GM03348 (cell line): ENCODE measurements around the gene GSG1L2.

Experiments
- DNase-seq: peaks from one replicate; pipeline ENCODE4 v3.0.0; 2012; ENCODE audit warnings: low spot score

GSG1L2 gene

GRCh38 chr17:9824797-9825338 lies 3.0 kb upstream of the GSG1L2 start:
- no peak for DNase-seq

GRCh38 chr17:9824094-9824493 lies 2.2 kb upstream of the GSG1L2 start:
- no peak for DNase-seq

- no peak for DNase-seq
These were observed 1.4 kb downstream of the GSG1L2 start for GRCh38 chr17:9820448-9820847.

- DNase-seq: no peak
These were observed 3.1 kb downstream of the GSG1L2 start for GRCh38 chr17:9818760-9819159.

- DNase-seq: peak; percentile 24
These were observed 4.8 kb downstream of the GSG1L2 start for GRCh38 chr17:9817086-9817485.

- no peak for DNase-seq
These were observed 5.4 kb downstream of the GSG1L2 start for GRCh38 chr17:9816472-9816871.

DNA sequence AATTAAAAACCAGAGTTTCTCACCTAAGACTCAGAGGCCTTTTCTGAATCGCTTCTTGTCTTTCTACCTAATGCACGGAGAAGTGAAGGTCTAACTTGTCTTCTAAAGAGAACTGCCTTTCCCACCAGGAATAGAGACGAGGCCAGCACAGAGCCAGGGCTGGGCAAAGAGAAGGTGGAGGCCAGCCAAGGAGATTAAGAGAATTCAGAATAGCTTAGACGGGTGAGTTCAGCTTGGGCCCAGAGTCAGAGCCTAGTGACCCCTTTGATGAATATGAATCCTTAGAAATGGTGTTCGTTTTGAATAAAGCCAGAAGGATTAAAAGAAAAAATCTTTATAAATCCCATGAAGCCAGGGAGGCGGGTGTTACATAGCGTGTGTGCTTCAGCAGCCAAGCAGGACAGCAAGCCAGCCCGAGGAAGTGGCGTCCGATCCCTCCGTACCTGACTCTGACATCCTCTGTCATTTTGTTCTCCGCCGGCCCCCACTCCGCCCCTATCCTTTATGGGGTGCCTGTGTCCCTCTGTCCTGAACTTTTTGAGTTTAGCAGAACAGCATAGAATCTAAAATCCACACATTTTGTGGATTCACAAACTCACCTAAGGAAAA lies 7.4 kb downstream of the GSG1L2 start:
- DNase-seq: no peak

DNA sequence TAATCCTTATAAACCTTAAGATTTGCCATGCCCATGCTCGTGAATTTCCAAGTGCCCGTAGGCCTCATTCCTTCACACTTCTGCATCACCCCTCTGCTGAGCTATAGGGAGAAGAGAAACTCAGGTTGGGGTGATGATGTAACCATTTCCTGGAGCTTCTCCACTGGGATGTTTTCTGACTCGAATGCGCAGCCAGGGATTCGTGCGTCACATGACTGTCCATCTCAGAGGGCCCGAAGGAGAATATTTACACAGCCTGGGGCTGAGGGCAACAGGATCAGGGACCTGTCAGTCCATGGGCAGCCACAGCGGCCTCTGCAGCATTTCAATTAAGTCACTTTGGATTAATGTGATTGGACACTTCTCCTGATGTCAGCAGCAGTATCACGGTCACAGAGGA lies 8.7 kb downstream of the GSG1L2 start:
- DNase-seq: no peak

- DNase-seq: no peak
These were observed 10.3 kb downstream of the GSG1L2 start for GRCh38 chr17:9811537-9811936.

DNA sequence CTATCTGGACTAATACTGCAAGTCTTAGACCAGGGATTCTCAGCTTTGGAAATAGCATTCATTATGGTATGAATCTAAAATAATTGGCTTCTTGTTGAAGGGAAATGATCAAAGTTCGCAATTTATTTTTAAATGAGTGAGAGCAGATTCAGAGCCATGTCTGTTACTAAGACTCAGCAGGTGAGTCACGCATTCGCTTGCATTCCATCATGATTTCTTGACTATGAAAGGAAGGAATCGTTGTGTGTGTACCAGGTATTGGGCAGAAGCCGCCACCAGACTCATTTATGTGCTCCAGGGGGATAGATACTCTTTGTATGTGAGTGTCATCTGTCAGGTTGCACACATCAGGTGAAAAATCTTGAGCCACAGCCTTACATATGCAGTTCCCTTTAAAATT lies 10.8 kb downstream of the GSG1L2 start:
- DNase-seq: no peak

- DNase-seq: no peak
These were observed 11.6 kb downstream of the GSG1L2 start for GRCh38 chr17:9810100-9810949.

- no peak for DNase-seq
These were observed 12.5 kb downstream of the GSG1L2 start for GRCh38 chr17:9809409-9809808.

DNA sequence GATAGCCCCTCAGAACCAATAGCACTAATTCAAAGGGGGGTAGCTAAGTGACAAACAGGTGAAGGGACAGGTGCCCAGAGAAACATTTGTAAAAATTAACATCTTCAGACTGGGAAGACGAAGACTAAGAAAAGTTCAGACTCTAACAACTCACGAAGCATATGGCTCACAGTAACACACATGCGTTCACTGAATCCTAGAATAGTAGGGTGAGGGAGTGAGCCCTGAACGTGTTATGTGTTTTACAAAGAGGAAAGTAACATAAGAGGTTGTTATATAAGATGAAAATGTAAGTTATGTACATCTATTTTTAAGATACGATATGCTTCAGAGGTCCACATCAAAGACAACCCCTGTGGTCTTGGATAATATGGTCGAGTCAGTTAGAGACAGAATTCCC lies 15.2 kb downstream of the GSG1L2 start:
- no peak for DNase-seq

DNA sequence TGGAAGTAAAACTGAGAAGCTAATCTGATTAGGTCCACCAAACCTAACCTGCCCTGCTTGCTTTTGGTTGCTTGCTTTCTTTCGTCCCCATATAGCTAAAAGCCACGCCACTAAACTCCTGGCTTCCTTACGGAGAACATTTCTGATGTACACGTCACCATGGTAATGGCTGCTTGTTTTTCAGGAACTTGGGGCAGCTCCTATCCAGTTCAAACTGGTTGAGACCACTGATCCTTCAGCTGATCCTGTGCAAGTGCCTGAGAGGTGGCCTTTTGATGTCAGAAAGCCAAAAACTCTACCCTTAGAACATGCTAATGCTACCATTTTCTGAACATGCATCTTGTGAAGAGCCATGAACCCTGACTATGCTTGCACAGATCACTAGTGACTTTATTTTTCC lies 16.1 kb downstream of the GSG1L2 start:
- no peak for DNase-seq

DNA sequence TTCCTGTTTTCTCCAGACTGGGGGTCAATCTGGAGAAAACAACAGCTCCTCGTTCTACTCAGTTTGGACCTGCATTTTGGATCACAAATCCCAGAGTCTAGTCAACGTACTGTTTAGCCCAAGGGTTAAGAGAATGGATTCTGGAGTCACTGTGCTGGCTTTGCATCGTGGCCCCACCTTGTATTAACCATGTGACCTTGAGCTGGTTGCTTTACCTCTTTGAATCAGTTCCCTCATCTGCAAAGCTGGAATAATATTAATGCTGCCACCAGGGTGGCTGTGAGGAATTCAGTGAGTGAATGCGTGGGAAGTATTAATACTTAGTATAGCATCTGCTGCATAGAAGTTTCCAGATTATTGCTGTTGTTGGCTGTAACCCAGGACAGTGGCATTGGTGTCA lies 19.2 kb downstream of the GSG1L2 start:
- DNase-seq: no peak

DNA sequence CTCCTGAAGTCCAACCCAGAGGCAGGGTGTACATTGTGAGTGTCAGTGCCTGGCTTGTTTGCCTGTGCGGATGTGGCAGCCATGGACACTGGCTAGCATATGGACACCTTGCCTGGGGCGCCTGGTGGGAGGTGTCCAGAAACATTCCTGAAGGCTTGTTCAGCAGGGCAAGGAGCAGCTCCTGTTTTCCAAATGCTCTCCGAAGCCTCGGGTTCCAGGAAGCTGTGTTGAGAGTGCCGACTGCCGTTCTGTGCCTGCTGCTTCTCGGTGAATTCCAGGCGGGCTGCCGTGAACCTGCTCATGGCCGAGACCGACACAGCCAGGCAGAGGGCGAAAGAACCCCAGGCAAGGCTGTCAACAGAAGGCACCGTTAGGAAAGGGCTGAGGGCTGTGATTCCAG lies 19.6 kb downstream of the GSG1L2 start:
- DNase-seq: peak; percentile 35

- DNase-seq: no peak
These were observed 20.4 kb downstream of the GSG1L2 start for GRCh38 chr17:9801505-9801904.

- DNase-seq: no peak
These were observed 23.2 kb downstream of the GSG1L2 start for GRCh38 chr17:9798724-9799123.

GRCh38 chr17:9798008-9798407 lies 23.9 kb downstream of the GSG1L2 start:
- DNase-seq: no peak

DNA sequence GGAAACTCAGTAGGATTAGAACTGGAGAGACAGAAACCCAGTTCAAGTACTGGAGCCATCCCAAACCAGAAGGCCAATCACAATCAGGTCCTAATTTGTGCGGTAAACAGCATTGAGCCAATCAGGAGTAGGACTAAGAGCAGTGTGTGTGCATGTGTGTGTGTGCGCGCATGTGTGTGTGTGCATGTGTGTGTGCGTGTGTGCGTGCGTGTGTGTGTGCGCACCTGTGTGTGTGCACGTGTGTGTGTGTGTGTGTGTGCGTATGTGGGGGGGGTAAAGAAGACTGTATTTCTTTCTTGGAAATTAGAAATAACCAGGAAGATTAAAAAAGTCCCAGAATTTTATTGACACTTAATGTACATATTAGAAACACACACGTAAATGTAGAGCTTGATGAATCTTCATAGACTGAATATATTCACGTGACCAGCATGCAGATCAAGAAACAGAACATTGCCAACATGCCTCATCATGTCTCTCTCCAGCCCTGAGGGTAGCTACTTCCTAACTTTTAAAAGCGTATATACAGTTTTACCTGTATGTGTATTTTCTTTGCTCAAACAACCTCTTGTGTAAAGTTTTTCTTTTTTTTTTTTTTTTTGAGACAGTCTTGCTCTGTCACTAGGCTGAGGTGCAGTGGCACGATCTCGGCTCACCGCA lies 29.6 kb downstream of the GSG1L2 start:
- DNase-seq: no peak

DNA sequence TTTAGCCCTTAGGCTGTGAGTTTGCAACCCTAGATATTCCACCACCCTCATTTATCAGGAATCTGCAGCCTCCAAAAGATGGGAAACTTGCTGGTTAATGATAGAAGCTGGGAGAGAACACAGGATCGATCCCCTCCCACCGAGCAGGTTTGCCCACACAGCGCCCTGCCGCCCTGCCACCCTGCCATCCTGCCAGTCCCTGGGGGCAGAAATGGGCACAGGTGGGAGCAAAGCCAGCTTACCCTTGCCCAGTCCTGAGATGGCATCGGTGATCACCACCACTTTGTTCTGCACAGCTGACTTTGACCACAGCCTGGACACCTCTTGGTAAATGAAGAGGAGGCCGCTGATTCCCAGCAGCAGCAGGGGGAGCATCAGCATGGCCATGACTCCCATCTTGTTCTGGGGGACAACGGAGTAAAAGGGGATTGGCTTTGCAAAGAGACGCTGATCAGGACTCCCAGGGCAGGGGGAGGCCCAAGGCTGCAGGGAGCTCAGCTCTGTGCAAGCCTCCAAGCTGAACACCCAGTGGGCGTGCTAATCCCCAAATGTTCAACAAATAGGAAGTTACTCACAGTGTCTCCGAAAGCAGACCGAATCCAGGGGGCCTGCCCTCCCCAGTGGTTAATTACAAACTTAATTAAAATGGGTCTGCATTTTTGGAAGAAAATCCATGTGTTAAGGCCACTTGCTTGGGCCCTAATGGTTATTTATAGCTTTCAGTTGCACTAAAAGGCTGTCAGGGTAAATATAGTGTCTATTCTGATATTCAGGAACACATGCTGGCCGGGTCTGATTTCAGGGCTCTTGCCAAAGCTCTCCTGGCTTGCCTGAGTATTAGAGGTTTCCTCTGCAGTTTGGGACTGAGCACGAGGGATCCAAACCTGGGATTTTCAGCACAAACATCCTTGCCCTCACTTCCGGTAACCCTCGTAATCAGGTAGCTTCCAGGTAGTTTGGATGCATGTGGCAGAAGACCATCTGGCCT lies 30.7 kb downstream of the GSG1L2 start, which contains the start of gene DHRS7C:
Gene DHRS7C, minus strand, starts transcription at position 704 of the 988 bp plus-strand sequence. Its CDS starts 308 bp downstream, at position 396.
- DNase-seq: no peak

- no peak for DNase-seq
These were observed 31.6 kb downstream of the GSG1L2 start for GRCh38 chr17:9790316-9790715.
